ENCODE results near the gene WDR76.

The WDR76 gene

GRCh38 chr15:43913941-43914340, 87.1 kb downstream of the WDR76 start:
- no peak for DNase-seq (ENCODE audit: low read depth)

- no peak for DNase-seq (ENCODE audit: low read depth)
Measured at GRCh38 chr15:43915631-43916325, 89.0 kb downstream of the WDR76 start.

- DNase-seq (ENCODE audit: low read depth), result no peak
Measured at GRCh38 chr15:43916326-43916660, 89.5 kb downstream of the WDR76 start.
